MM.1S (cell line): ENCODE results near the gene IRF2BPL.

Experiments used
- DNase-seq: peaks from one replicate; pipeline ENCODE4 v3.0.0-alpha.2; 2015
- H2AFZ ChIP-seq: fragments of 300-600 bp; sonication (generic); 2 replicates; pipeline ENCODE4 v1.6.0; 2016; ENCODE audit warnings: antibody characterized with exemption, low read length
- H3F3A ChIP-seq: fragments of 300-600 bp; sonication (generic); 2 replicates; pipeline ENCODE4 v1.6.1; 2016; ENCODE audit warnings: mild to moderate bottlenecking, antibody characterized with exemption, low read length, moderate library complexity, mixed read lengths; ENCODE audit not compliant: insufficient read depth
- H3K27ac ChIP-seq: fragments of 300-600 bp; sonication (generic); 2 replicates; pipeline ENCODE4 v1.5.1; 2016; ENCODE audit warnings: mild to moderate bottlenecking, low read length
- H3K27me3 ChIP-seq: fragments of 300-600 bp; sonication (generic); replicated peaks from 2 replicates; pipeline ENCODE4 v1.6.0; 2016; ENCODE audit warnings: low read length; ENCODE audit not compliant: insufficient read depth
- H3K36me3 ChIP-seq: fragments of 300-600 bp; sonication (generic); replicated peaks from 2 replicates; pipeline ENCODE4 v1.6.1; 2016; ENCODE audit warnings: mild to moderate bottlenecking, low read length, mixed read lengths; ENCODE audit not compliant: insufficient read depth
- H3K4me1 ChIP-seq: fragments of 300-600 bp; sonication (generic); 2 replicates; pipeline ENCODE4 v1.6.1; 2016; ENCODE audit warnings: low read length, mixed read lengths
- H3K4me2 ChIP-seq: fragments of 300-600 bp; sonication (generic); 2 replicates; pipeline ENCODE4 v1.6.0; 2016; ENCODE audit warnings: low read depth, low read length
- H3K4me3 ChIP-seq: fragments of 300-600 bp; sonication (generic); 2 replicates; pipeline ENCODE4 v1.5.1; 2016; ENCODE audit warnings: low read length, mixed read lengths
- H3K79me2 ChIP-seq: fragments of 300-600 bp; sonication (generic); 2 replicates; pipeline ENCODE4 v1.6.1; 2016; ENCODE audit warnings: mixed run types, low read length, mixed read lengths
- H3K9ac ChIP-seq: fragments of 300-600 bp; sonication (generic); 2 replicates; pipeline ENCODE4 v1.6.1; 2016; ENCODE audit warnings: low read length, mixed read lengths
- H3K9me2 ChIP-seq: fragments of 300-600 bp; sonication (generic); replicated peaks from 2 replicates; pipeline ENCODE4 v1.6.1; 2016; ENCODE audit warnings: mild to moderate bottlenecking, low read length, mixed read lengths; ENCODE audit not compliant: insufficient read depth
- H3K9me3 ChIP-seq: fragments of 300-600 bp; sonication (generic); replicated peaks from 2 replicates; pipeline ENCODE4 v1.6.1; 2016; ENCODE audit warnings: mild to moderate bottlenecking, low read length, mixed read lengths; ENCODE audit not compliant: insufficient read depth
- H4K20me1 ChIP-seq: fragments of 300-600 bp; sonication (generic); 2 replicates; pipeline ENCODE4 v1.6.1; 2016; ENCODE audit warnings: mild to moderate bottlenecking, low read length, moderate library complexity, mixed read lengths; ENCODE audit not compliant: insufficient read depth
- EZH2 ChIP-seq: fragments of 300-600 bp; sonication (generic); optimal IDR thresholded peaks from 2 replicates; pipeline ENCODE3; 2017; ENCODE audit warnings: low read depth, mild to moderate bottlenecking, antibody characterized with exemption, low read length, mixed read lengths
- EZH2phosphoT487 ChIP-seq: fragments of 300-600 bp; sonication (generic); IDR thresholded peaks from 2 replicates; pipeline ENCODE4 v1.6.1; 2018; ENCODE audit warnings: antibody characterized with exemption, low read length
- TF ChIP-seq, protein P1 (sequence below): fragments of 300-600 bp; sonication (generic); IDR thresholded peaks from 2 replicates; pipeline ENCODE4 v1.5.1; 2016; ENCODE audit warnings: antibody characterized with exemption, low read length, mixed read lengths

Gene IRF2BPL

DNA sequence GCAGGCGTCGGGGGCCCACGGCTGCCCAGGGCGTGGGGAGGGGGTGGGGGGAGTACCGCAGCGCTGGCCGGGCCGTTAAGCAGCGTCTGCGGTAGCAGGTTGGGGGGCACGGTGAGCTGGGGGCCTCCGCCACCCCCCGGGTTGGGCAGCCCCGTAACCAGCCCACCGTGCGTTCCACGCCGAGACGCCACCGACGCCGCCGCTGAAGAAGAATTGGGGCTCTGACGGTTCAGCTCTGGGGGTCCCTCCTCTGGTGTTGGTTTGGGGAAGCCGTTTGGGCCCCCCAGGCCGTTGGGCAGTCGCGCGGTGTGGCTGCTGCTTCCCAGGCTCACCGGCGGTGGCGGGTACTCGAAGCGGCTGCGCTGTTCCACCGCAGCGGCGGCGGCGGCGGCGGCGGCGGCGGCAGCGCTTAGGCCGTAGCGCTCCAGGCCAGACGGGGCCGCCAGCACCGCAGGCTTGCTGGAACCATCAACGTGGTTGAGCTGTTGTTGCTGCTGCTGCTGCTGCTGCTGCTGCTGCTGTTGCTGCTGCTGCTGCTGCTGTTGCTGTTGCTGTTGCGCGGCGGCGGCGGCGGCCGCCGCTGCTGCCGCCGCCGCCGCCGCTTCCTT lies 1.5 kb downstream of the IRF2BPL start:
- Histone ChIP-seq H2AFZ (no peak overlapping the region), H3K9me2 (no peaks in the 10 kb centered on the region), H3K4me3 (peak overlapping the region; percentile 78), H3K27me3 (no peaks in the 10 kb centered on the region), H3K9me3 (no peaks in the 10 kb centered on the region), H3K36me3 (0 out of 2 replicates have a peak, but pooled peaks cover 4% of the 10 kb centered on the region), H3K27ac (peak overlapping the region; percentile 99; the same call in 1 of the 2 replicates), H3K4me2 (peak overlapping the region; percentile 68), H3K79me2 (peaks cover 32% of the 10 kb centered on the region), H3K4me1 (peaks cover 21% of the 10 kb centered on the region), H3K9ac (peak overlapping the region; percentile 97), H4K20me1 (no peaks in the 10 kb centered on the region), H3F3A (peaks cover 44% of the 10 kb centered on the region)
- DNase-seq: no peak
- TF ChIP-seq EZH2phosphoT487 (no peak), EZH2 (no peak)
- TF ChIP-seq, protein P1, sequence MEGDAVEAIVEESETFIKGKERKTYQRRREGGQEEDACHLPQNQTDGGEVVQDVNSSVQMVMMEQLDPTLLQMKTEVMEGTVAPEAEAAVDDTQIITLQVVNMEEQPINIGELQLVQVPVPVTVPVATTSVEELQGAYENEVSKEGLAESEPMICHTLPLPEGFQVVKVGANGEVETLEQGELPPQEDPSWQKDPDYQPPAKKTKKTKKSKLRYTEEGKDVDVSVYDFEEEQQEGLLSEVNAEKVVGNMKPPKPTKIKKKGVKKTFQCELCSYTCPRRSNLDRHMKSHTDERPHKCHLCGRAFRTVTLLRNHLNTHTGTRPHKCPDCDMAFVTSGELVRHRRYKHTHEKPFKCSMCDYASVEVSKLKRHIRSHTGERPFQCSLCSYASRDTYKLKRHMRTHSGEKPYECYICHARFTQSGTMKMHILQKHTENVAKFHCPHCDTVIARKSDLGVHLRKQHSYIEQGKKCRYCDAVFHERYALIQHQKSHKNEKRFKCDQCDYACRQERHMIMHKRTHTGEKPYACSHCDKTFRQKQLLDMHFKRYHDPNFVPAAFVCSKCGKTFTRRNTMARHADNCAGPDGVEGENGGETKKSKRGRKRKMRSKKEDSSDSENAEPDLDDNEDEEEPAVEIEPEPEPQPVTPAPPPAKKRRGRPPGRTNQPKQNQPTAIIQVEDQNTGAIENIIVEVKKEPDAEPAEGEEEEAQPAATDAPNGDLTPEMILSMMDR: no peak

DNA sequence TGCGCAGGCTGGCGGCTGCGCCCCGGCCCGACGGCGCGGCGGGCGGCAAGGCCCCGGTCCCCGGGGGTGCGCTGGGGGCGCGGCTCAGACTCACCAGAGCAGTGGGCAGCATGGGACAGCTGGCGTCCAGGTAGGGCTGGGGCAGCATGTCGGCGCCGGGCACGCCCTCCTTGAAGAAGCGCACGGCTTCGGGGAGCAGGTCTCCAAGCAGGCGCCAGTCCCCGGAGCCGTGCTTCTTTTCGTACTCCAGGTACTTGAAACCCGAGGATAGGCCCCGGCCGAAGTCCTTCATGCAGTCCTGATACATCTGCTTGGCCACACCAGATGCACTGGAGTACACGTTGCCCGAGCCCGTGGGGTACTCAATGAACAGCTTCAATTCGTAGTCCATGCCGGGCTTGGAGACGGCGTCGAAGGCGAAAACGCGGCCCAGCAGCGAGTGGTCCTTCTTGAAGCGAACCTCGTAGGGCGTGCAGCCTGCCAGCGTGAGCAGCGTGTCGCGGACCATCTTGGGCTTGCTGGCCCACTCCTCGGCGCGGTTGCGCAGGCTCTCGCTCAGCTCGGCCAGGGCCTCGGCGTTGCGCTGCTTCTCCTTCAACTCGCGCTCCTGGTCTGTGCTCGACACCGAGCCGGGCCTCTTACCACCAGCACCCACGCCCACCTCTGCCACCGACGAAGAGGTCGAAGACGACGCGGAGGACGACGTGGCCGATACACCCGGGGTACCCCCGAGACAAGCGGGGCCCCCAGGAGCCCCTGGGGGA lies 2.2 kb downstream of the IRF2BPL start:
- peaks cover 32% of the 10 kb centered on the region for H3K79me2 ChIP-seq
- 0 out of 2 replicates have a peak, but pooled peaks cover 4% of the 10 kb centered on the region for H3K36me3 ChIP-seq
- H3K9me3 ChIP-seq: no peaks in the 10 kb centered on the region
- peak overlapping the region; percentile 97 for H3K9ac ChIP-seq
- H3K27me3 ChIP-seq: no peaks in the 10 kb centered on the region
- H3K4me3 ChIP-seq: peak overlapping the region; percentile 74
- TF ChIP-seq, protein P1: no peak
- no peak for TF ChIP-seq EZH2
- peak overlapping the region; percentile 99; the same call in 1 of the 2 replicates for H3K27ac ChIP-seq
- no peaks in the 10 kb centered on the region for H4K20me1 ChIP-seq
- peaks cover 28% of the 10 kb centered on the region for H3K4me1 ChIP-seq
- no peaks in the 10 kb centered on the region for H3K9me2 ChIP-seq
- H2AFZ ChIP-seq: no peak overlapping the region
- DNase-seq: no peak
- peaks cover 48% of the 10 kb centered on the region for H3F3A ChIP-seq
- H3K4me2 ChIP-seq: peak overlapping the region; percentile 68

DNA sequence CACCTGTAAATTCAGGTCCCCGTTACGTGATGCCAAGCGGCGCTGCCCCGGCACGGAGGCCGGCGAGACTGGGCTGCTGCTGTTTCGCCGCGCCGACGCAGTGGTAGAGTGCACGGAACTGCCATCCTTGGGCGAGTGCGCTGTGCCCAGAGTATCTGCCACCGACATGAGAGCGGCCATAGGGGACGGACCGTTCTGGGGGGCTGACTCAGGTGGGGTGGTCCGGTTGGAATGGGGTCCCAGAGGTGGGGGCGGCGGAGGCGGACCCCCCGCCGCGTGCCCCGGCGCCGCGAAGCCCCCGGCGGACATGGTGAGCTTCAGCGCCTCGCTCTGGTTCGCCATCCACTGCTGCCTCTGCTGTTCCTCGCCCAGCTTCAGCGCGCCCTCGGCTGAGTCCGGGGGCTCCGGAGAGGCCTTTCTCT lies 2.8 kb downstream of the IRF2BPL start:
- Histone ChIP-seq H3K9me3 (no peaks in the 10 kb centered on the region), H3K27ac (peak overlapping the region; percentile 99; the same call in 1 of the 2 replicates), H3K4me2 (peak overlapping the region; percentile 81; the same call in 1 of the 2 replicates), H3K4me3 (peak overlapping the region; percentile 74), H2AFZ (no peak overlapping the region), H3K9me2 (no peaks in the 10 kb centered on the region), H3K79me2 (peaks cover 32% of the 10 kb centered on the region), H3K4me1 (peaks cover 30% of the 10 kb centered on the region), H3F3A (peaks cover 48% of the 10 kb centered on the region), H3K9ac (peak overlapping the region; percentile 60; the same call in 1 of the 2 replicates), H4K20me1 (no peaks in the 10 kb centered on the region), H3K27me3 (no peaks in the 10 kb centered on the region), H3K36me3 (0 out of 2 replicates have a peak, but pooled peaks cover 4% of the 10 kb centered on the region)
- no peak for DNase-seq
- TF ChIP-seq EZH2phosphoT487: no peak
- no peak for TF ChIP-seq EZH2
